Activated T-cell treated with anti-CD3 and anti-CD28 coated beads, Interleukin-2, amount 50 U/mL, for 72 hours (primary cell): ENCODE measurements around the gene SMIM3. TPM values are rescaled to one million over a fixed set of nuclear protein-coding genes. Genes with fewer than 3 reads are reported as not detected.

Experiments
- ATAC-seq, 2 donors: fragments of 150-1000 bp; cut with Tn5 transposase; replicated peaks in 1 of 2; 2 replicates each; pipeline ENCODE4 v1.10.0; 2021; ENCODE audit warnings: moderate library complexity in 2 of 2, mild to moderate bottlenecking in 1 of 2
- DNase-seq, 2 donors: peaks; one replicate each; pipeline ENCODE4 v3.0.0; 2021 to 2022; ENCODE audit warnings: mixed read lengths in 1 of 2
- H3K27ac Mint-ChIP-seq: one replicate; pipeline ENCODE4 v1.8.0; 2022; ENCODE audit warnings: mild to moderate bottlenecking, moderate library complexity, mixed read lengths
- H3K27me3 Mint-ChIP-seq: one replicate; pipeline ENCODE4 v1.8.0; 2022; ENCODE audit warnings: low read depth, mixed read lengths
- H3K36me3 Mint-ChIP-seq, 2 donors: one replicate each; pipeline ENCODE4 v1.8.0; 2022; ENCODE audit warnings: mixed read lengths in 2 of 2, mild to moderate bottlenecking in 1 of 2; ENCODE audit not compliant: insufficient read depth in 2 of 2
- H3K4me1 Mint-ChIP-seq: one replicate; pipeline ENCODE4 v1.8.0; 2022; ENCODE audit warnings: low read depth, mixed read lengths
- H3K4me3 Mint-ChIP-seq, 2 donors: one replicate each; pipeline ENCODE4 v1.8.0; 2022; ENCODE audit warnings: mild to moderate bottlenecking in 2 of 2, mixed read lengths in 2 of 2, moderate library complexity in 2 of 2
- H3K9me3 Mint-ChIP-seq, 2 donors: one replicate each; pipeline ENCODE4 v1.8.0; 2022; ENCODE audit warnings: mixed read lengths in 2 of 2
- total RNA-seq, 2 donors: library from RNA; stranded (reverse); gene quantifications; one replicate each; pipeline ENCODE4 v1.2.3, GENCODE V29; 2022

SMIM3 gene
- total RNA-seq, 2 donors from 2014 or later = 24.7 to 38.0 TPM

DNA sequence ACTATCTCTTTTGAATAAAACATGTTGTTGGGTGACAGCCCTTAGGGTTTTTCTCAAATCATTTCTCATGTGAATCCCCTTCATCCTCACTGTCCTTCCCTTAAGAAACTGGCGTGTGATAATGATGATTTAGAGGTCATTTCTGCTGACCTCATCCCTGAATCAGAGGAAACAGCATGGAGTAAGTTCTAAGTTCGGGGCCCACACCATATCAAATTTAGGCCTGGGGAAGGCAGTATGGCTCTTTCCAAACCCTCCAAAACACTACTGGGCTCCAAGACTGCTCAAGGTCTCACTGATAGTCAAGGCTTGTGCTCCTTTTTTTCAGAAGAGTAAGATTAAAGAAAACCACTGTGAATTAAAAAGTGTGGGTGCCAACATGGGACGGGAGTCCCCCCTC is 872 bp upstream of the SMIM3 start:
- Mint-ChIP-seq H3K9me3 (no peaks in the 10 kb centered on the region), H3K27me3 (peaks cover 5% of the 10 kb centered on the region), H3K36me3 (peaks cover 1 to 2% of the 10 kb centered on the region in 2 donors), H3K4me3 (peak overlapping the region; percentile 98 to 100), H3K4me1 (peaks cover 44% of the 10 kb centered on the region), H3K27ac (peak overlapping the region; percentile 79)
- no peak for DNase-seq
- no peak for ATAC-seq

DNA sequence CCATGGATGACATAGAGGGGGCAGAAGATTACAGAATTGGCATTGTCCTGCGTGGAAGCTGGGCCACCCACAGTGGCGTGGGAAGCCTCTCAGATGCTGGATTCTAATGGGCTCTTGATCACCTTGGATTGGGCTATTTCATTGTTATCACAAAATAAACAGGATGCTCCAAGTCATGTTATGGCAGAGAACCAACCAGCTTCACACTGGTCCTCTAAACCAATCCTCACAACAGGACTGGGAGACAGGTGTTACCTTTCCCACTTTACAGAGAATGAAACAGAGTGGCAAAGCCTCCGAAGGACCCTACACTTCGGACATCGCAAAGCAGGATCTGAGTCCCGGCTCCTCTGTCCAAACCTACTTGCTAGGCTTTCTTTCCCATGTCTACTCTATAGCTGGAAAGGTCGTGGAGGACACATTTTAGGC is 455 bp upstream of the SMIM3 start:
- H3K4me1 Mint-ChIP-seq = peaks cover 48% of the 10 kb centered on the region
- H3K27me3 Mint-ChIP-seq = peaks cover 5% of the 10 kb centered on the region
- H3K9me3 Mint-ChIP-seq = no peaks in the 10 kb centered on the region
- ATAC-seq (no peak), DNase-seq (no peak)
- H3K27ac Mint-ChIP-seq = peak overlapping the region; percentile 79
- peak overlapping the region; percentile 98 to 100 for H3K4me3 Mint-ChIP-seq
- peaks cover 1 to 2% of the 10 kb centered on the region in 2 donors for H3K36me3 Mint-ChIP-seq

DNA sequence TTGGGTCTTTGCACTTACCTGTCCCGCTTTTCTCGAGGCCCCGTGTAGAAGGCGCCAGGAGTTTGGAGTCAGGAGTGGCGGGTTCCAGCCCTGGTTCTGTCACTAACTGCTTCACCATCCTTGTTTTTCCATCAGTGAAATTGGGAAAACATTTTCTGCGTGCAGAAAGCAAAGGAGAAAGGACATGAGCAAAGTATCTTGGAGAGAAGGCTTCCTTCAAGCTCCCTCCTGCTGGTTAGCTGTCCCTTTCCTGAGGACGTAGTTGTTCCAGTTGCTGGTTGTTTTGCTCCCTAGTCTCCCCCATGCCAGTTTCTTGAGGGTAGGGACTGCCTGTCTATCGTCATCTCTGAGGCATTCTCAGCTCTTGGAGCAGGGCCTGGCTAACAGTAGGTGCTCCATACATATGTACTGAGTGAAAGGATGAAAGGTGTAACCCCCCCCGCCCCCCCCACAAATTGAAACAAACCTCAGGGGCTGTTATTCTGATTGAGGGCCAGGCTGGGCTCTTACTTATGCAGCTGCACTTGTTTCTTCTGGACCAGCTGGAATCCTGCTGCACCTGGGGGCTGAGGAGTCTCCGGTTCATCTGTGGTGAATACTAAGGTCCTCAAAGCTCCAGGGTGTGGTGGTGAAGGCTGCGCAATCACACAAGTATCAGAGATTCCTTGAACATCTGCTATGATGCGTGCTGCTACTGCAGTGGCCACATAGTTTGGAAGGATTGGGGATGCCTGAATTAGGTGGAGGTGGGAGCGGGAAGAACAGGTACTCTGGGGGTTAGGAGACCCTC is 1.0 kb downstream of the SMIM3 start:
- ATAC-seq = no peak
- peaks cover 1 to 2% of the 10 kb centered on the region in 2 donors for H3K36me3 Mint-ChIP-seq
- H3K4me3 Mint-ChIP-seq = peak overlapping the region; percentile 98 to 100
- peaks cover 63% of the 10 kb centered on the region for H3K4me1 Mint-ChIP-seq
- DNase-seq = no peak
- H3K9me3 Mint-ChIP-seq = no peaks in the 10 kb centered on the region
- peaks cover 5% of the 10 kb centered on the region for H3K27me3 Mint-ChIP-seq
- H3K27ac Mint-ChIP-seq = peak overlapping the region; percentile 100

DNA sequence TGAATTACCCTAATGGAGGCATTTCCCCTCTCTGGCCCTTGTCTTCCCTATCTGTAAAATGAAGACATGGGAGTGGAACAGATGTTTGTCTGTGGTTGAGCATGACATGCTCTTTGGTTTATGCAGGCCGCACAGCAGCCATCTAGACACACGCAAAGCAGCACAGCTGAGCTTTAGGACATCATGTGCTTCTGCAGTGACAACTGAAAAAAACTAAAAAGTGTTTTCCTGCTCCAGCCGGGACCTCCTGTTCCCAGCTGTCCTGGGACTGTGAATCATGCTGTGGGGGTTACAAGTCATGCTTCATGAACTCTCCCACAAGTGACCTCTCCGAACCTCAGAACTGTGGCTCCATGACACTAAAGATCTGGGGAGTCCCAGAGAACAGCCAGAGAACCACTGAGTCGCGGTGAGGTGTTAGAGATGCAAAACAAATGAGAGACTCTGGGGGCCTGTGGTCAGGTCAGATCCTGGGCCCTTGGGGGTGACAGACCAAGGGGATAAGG is 1.7 kb downstream of the SMIM3 start:
- Mint-ChIP-seq H3K36me3 (peaks cover 2 to 5% of the 10 kb centered on the region in 2 donors), H3K27me3 (peaks cover 5% of the 10 kb centered on the region), H3K9me3 (no peaks in the 10 kb centered on the region), H3K4me3 (peak overlapping the region; percentile 98 to 100), H3K4me1 (peaks cover 69% of the 10 kb centered on the region), H3K27ac (peak overlapping the region; percentile 100)
- DNase-seq (peak; percentile 64 to 75), ATAC-seq (peak; percentile 49 to 59)

DNA sequence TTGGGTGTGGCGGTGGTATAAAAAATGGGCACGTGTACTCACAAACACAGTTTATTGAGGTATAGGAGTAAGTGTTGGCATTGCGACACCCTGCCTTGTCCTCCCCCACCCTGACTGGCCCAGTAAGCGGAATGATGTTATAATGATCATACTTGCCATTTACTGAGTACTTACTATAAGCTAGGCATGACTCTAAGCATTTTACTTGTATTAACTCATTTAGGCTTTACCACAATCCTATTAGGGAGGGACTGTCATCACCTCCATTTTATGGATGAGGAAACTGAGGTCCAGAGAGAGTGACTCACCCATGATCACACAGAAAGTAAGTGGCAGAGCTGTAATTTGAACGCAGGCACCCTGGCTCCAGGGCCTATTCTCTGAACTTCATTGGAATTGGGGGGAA is 2.3 kb downstream of the SMIM3 start:
- peaks cover 5 to 9% of the 10 kb centered on the region in 2 donors for H3K36me3 Mint-ChIP-seq
- no peak for DNase-seq

DNA sequence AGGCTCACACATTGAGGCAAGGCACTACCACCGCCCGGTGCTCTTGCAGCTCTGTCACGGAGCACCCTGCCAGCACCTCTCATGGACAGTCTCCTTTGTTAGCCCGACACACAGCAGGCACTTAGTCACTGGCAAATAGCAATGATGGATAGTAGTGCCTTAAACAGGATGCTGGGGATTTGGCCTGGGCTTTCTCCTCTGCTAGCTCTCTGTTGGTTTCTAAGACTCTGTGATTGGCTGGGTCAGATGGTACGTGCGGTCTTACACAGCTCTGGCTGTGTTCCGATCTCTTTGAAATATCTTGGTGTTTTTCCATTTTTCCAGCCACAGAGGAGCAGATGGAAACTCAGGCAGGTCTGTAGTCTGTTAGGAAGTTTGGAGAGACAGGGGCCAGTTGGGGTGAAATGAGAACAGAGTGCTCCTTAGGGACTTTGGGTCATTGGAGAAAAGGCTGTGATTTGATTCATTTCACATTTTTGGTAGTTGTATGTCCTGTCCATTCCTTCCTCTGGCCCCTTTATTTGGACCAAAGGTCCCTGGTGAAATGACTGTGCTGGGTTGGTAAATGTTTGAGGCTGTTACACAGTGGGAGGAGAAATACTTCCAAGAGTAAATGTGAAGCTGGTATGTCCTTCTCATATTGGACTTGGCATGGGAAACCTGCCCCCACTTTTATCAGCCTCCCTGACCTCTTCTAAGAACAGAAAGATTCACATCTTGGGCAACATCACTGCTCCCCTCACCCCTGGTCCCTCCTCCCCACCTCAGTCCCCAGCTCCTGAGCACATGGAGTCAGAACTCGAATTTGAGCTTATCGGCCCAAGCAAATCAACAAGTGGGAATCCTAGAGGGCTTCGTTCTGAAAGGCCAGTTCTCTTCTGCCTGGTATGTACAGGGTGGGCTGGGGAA is 3.4 kb downstream of the SMIM3 start:
- ATAC-seq (no peak), DNase-seq (no peak)
- Mint-ChIP-seq H3K36me3 (peaks cover 11 to 21% of the 10 kb centered on the region in 2 donors), H3K27me3 (no peaks in the 10 kb centered on the region), H3K27ac (peak overlapping the region; percentile 100), H3K4me1 (peaks cover 84% of the 10 kb centered on the region), H3K9me3 (peaks cover 3 to 4% of the 10 kb centered on the region in 2 donors), H3K4me3 (peak overlapping the region; percentile 63 to 98)

More for the DNA sequence above, 2.3 kb downstream of the SMIM3 start:
- H3K27ac Mint-ChIP-seq = peak overlapping the region; percentile 100
- H3K9me3 Mint-ChIP-seq = peaks cover under 1% of the 10 kb centered on the region in 2 donors
- no peaks in the 10 kb centered on the region for H3K27me3 Mint-ChIP-seq
- ATAC-seq = peak; percentile 2 to 4
- peak overlapping the region; percentile 98 to 100 for H3K4me3 Mint-ChIP-seq
- peaks cover 74% of the 10 kb centered on the region for H3K4me1 Mint-ChIP-seq

DNA sequence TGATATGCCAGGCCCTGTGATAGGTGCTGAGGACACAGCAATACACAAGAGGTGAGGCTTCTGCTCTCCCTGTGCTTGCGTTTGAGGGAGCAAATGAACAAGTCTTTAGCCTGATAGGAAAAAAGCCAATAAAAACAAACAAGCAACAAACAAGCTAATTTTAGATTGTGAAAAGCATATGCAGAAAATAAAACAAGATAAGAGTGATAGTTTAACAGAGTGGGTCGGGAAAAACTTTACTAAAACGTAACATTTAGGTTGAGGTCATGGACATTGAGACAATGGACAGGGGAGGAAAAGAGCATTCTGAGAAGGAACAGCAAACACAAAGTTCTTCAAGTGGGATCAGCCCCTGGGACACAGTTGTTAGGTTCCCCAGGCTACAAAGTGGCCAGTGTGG is 4.3 kb downstream of the SMIM3 start:
- Mint-ChIP-seq H3K4me1 (peaks cover 90% of the 10 kb centered on the region), H3K27me3 (no peaks in the 10 kb centered on the region), H3K9me3 (peaks cover 3 to 4% of the 10 kb centered on the region in 2 donors), H3K27ac (peak overlapping the region; percentile 100), H3K36me3 (peaks cover 11 to 26% of the 10 kb centered on the region in 2 donors), H3K4me3 (peak overlapping the region; percentile 63 to 98)
- no peak for ATAC-seq
- no peak for DNase-seq

DNA sequence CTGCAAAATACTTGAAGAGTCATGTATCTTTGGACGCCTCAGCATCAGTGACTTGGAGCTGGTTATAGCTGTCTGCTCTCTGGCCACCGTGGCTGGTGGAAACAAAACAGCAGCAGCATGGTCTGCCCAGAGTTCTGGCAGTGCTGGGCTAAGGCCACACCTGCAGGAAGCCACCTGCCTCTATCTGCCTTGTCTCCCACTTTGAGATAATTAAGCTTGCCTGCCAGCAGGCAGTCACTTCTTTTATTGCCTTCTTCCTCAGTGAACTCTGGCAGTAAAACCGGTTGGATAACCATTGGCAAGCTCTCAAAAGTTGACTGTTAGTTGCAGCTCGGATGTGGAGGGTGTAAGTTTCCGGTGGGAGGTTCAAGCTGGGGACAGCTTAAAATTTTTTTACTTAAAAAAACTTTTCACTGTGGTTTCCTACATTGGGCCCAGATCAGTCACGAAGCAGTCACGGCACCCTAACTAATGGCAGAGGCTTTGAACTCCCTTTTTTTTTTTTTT is 4.9 kb downstream of the SMIM3 start:
- peak overlapping the region; percentile 100 for H3K27ac Mint-ChIP-seq
- H3K4me3 Mint-ChIP-seq = peak overlapping the region; percentile 63 to 98

DNA sequence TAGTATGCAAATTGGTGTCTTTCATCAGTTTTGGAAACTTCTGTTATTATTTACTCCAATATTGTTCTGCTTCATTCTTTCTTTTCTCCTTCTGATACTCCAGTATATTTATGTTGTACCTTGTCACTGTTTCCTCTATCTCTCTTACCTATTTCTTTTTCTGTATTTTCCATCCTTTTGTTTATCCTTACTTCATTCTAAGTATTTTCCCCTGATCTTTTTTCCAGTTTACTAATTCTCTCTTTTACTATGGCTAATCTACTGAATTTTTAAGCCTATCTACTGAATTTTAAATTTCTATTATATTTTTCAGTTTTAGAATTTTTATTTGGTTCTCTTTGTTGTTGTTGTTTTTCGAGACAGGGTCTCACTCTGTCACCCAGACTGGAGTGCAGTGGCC is 7.4 kb downstream of the SMIM3 start:
- DNase-seq (no peak), ATAC-seq (no peak)
- Mint-ChIP-seq H3K36me3 (peaks cover 9 to 29% of the 10 kb centered on the region in 2 donors), H3K9me3 (peaks cover 3 to 4% of the 10 kb centered on the region in 2 donors), H3K27me3 (no peaks in the 10 kb centered on the region), H3K27ac (peak overlapping the region; percentile 16), H3K4me3 (peak overlapping the region in 1 of 2 donors; percentile 58), H3K4me1 (peaks cover 91% of the 10 kb centered on the region)

More for the DNA sequence above, 4.9 kb downstream of the SMIM3 start:
- peaks cover 11 to 26% of the 10 kb centered on the region in 2 donors for H3K36me3 Mint-ChIP-seq
- peaks cover 87% of the 10 kb centered on the region for H3K4me1 Mint-ChIP-seq
- peaks cover 3 to 4% of the 10 kb centered on the region in 2 donors for H3K9me3 Mint-ChIP-seq
- ATAC-seq (peak; percentile 83 to 84), DNase-seq (peak; percentile 69 to 77)
- no peaks in the 10 kb centered on the region for H3K27me3 Mint-ChIP-seq

DNA sequence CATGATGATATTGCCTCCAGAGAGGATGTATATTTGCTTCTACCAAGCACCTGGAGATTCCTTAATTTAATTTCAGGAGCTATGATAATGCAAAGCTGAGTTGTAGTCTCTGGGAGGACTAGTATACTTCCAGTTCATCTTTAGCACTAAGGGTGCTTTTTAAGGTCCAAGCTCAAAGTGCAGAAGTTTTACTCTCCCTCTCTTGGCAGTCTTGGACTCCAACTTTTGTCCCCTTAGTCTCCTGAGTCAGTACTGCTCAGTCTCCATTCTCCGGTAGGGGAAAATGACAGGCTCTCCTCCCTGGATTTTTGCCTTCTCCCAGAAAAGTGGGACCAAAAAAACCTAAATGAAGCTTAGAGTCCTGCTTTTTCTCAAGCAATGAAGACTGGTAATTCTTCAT is 8.3 kb downstream of the SMIM3 start:
- H3K27me3 Mint-ChIP-seq = no peaks in the 10 kb centered on the region
- H3K27ac Mint-ChIP-seq = peak overlapping the region; percentile 80
- H3K4me3 Mint-ChIP-seq = peak overlapping the region; percentile 27 to 64
- no peak for ATAC-seq
- H3K9me3 Mint-ChIP-seq = peaks cover 3 to 4% of the 10 kb centered on the region in 2 donors
- no peak for DNase-seq
- peaks cover 9 to 28% of the 10 kb centered on the region in 2 donors for H3K36me3 Mint-ChIP-seq
- H3K4me1 Mint-ChIP-seq = peaks cover 91% of the 10 kb centered on the region

DNA sequence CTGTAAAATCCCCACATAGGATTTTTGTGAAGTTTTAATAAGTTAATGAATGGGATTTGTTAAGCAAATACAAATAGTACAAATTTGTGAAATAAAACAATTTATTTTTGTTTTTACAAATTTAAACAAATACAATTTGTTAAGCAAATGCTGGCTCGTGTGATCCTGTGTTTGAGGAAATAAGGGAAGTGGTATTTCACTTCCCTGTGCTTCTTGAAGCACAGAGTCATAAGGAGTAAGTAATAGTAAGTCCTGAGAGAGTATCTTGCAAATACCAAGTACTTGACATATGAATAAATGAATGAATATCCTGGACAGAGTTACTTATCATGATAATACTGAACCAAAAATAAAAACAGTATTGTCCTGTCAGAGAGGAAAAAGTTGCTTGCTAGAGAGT is 9.1 kb downstream of the SMIM3 start:
- no peak for DNase-seq
- Mint-ChIP-seq H3K27ac (peak overlapping the region; percentile 80), H3K36me3 (peaks cover 9 to 27% of the 10 kb centered on the region in 2 donors)

DNA sequence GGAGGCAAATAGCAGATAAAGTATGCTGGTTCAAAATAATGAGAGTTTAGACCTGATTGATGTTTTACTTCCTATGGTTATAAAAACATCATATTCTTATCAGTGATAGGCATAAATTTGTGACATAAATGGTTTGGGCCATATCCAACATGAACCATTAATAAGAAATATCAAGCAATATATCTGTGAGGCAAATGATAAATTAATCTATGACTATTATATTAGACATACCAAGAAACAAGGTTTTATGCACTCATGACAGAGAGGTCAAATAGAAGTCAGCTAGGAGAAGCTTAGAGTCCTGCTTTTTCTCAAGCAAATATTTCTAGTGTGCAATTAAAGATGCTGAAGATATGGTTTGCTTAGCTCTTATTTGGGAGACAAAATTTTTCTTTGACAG is 10.4 kb downstream of the SMIM3 start:
- peak overlapping the region; percentile 61 to 87 for H3K4me3 Mint-ChIP-seq
- H3K36me3 Mint-ChIP-seq = peaks cover 14 to 34% of the 10 kb centered on the region in 2 donors
- H3K4me1 Mint-ChIP-seq = peaks cover 72% of the 10 kb centered on the region
- no peak for DNase-seq
- H3K9me3 Mint-ChIP-seq = peaks cover 3 to 4% of the 10 kb centered on the region in 2 donors
- no peaks in the 10 kb centered on the region for H3K27me3 Mint-ChIP-seq
- ATAC-seq = no peak
- H3K27ac Mint-ChIP-seq = peak overlapping the region; percentile 98

More for the DNA sequence above, 9.1 kb downstream of the SMIM3 start:
- peaks cover 86% of the 10 kb centered on the region for H3K4me1 Mint-ChIP-seq
- ATAC-seq = no peak
- peak overlapping the region in 1 of 2 donors; percentile 64 for H3K4me3 Mint-ChIP-seq
- peaks cover 3 to 4% of the 10 kb centered on the region in 2 donors for H3K9me3 Mint-ChIP-seq
- H3K27me3 Mint-ChIP-seq = no peaks in the 10 kb centered on the region
